Measurements from ENCODE around the gene SUGCT. TPM values are rescaled to one million over a fixed set of nuclear protein-coding genes. Genes with fewer than 3 reads are reported as not detected.

SUGCT gene
- total and polyA plus RNA-seq, 10 donors: 1.4 to 13.6 (median 2.5) TPM

- H3K4me1 ChIP-seq: no peaks in the 10 kb centered on the region
- no peaks in the 10 kb centered on the region for H3K36me3 ChIP-seq
- no peaks in the 10 kb centered on the region for H3K27me3 ChIP-seq (replicated peaks in 1 of 7)
- DNase-seq: no peak
- H3K27ac ChIP-seq: no peak overlapping the region
- no peak for TF ChIP-seq POLR2AphosphoS5 (IDR thresholded peaks at IDR 0.05)
- no peaks in the 10 kb centered on the region for H3K9me3 ChIP-seq
- WGBS, 5 donors: 89 to 98% (median 94%) methylated on average over 3 of the region's 3 CpGs
- intact Hi-C loops (cut with DNase I; ENCODE audit: low total_unique reads): no loop called here
- no peak overlapping the region for H3K4me3 ChIP-seq
Observed at GRCh38 chr7:40850017-40850416, 715.2 kb downstream of the SUGCT start.

GRCh38 chr7:40851001-40851400 is 716.2 kb downstream of the SUGCT start:
- no peaks in the 10 kb centered on the region for H3K9me3 ChIP-seq
- no peak for DNase-seq
- no peak overlapping the region for H3K27ac ChIP-seq
- TF ChIP-seq POLR2AphosphoS5 (IDR thresholded peaks at IDR 0.05) (no peak), POLR2A (IDR thresholded peaks at IDR 0.05) (no peak), CTCF (IDR thresholded peaks at IDR 0.05 in 8 of 11, conservative IDR thresholded peaks at IDR 0.05 in 3 of 11) (no peak)
- H3K4me3 ChIP-seq: no peak overlapping the region
- H3K36me3 ChIP-seq: no peaks in the 10 kb centered on the region
- no peaks in the 10 kb centered on the region for H3K27me3 ChIP-seq (replicated peaks in 1 of 7)
- H3K4me1 ChIP-seq: no peaks in the 10 kb centered on the region
- intact Hi-C loops (cut with DNase I; ENCODE audit: low total_unique reads): no loop called here
- WGBS, 5 donors: 85 to 91% (median 89%) methylated on average over 3 of the region's 3 CpGs

- no peak overlapping the region for H3K4me3 ChIP-seq
- intact Hi-C loops (cut with DNase I; ENCODE audit: low total_unique reads): no loop called here
- TF ChIP-seq CTCF (IDR thresholded peaks at IDR 0.05 in 8 of 11, conservative IDR thresholded peaks at IDR 0.05 in 3 of 11) (no peak), POLR2A (IDR thresholded peaks at IDR 0.05) (no peak), POLR2AphosphoS5 (IDR thresholded peaks at IDR 0.05) (no peak)
- no peak for DNase-seq
- H3K27me3 ChIP-seq (replicated peaks in 1 of 7): no peaks in the 10 kb centered on the region
- H3K36me3 ChIP-seq: no peaks in the 10 kb centered on the region
- H3K9me3 ChIP-seq: no peaks in the 10 kb centered on the region
- H3K27ac ChIP-seq: no peak overlapping the region
- WGBS, 5 donors: 78 to 90% (median 89%) methylated on average over 2 of the region's 2 CpGs
- no peaks in the 10 kb centered on the region for H3K4me1 ChIP-seq
Observed at GRCh38 chr7:40859076-40859475, 724.3 kb downstream of the SUGCT start.

GRCh38 chr7:40859965-40860543 is 725.2 kb downstream of the SUGCT start:
- intact Hi-C loops (cut with DNase I; ENCODE audit: low total_unique reads): no loop called here
- no peaks in the 10 kb centered on the region for H3K4me1 ChIP-seq
- DNase-seq: no peak
- 74 to 89% (median 83%) methylated on average over 11 to 15 of the region's 15 CpGs for WGBS, 5 donors
- H3K4me3 ChIP-seq: no peak overlapping the region
- TF ChIP-seq POLR2A (IDR thresholded peaks at IDR 0.05): no peak
- H3K9me3 ChIP-seq: no peaks in the 10 kb centered on the region
- no peak overlapping the region for H3K27ac ChIP-seq
- H3K36me3 ChIP-seq: no peaks in the 10 kb centered on the region
- H3K27me3 ChIP-seq (replicated peaks in 1 of 7): no peaks in the 10 kb centered on the region

- 67 to 88% (median 82%) methylated on average over 10 of the region's 10 CpGs for WGBS, 5 donors
- intact Hi-C loops (cut with DNase I; ENCODE audit: low total_unique reads): no loop called here
- Histone ChIP-seq H3K27me3 (replicated peaks in 1 of 7) (no peaks in the 10 kb centered on the region), H3K4me3 (no peak overlapping the region), H3K36me3 (no peaks in the 10 kb centered on the region), H3K4me1 (no peaks in the 10 kb centered on the region), H3K27ac (no peak overlapping the region), H3K9me3 (peaks cover 0 to 12% (median 8%) of the 10 kb centered on the region in 8 donors)
- DNase-seq: no peak
- TF ChIP-seq CTCF (IDR thresholded peaks at IDR 0.05 in 8 of 11, conservative IDR thresholded peaks at IDR 0.05 in 3 of 11) (no peak), POLR2A (IDR thresholded peaks at IDR 0.05) (no peak), POLR2AphosphoS5 (IDR thresholded peaks at IDR 0.05) (no peak)
Observed at GRCh38 chr7:40865441-40866233, 730.8 kb downstream of the SUGCT start.
